NCI-H1105 treated with DMSO at 0.1 percent for 48 hours (cell line): ENCODE measurements around the gene SHROOM3.

Source experiments
- DNase-seq: peaks from one replicate; lab custom pipeline; 2025; lab: John Stamatoyannopoulos, UW

The SHROOM3 gene

GRCh38 chr4:76781698-76782595, 346.9 kb downstream of the SHROOM3 start:
- no peak for DNase-seq

- DNase-seq = no peak
Observed at GRCh38 chr4:76782837-76783236, 347.8 kb downstream of the SHROOM3 start.

- DNase-seq = no peak
Observed at GRCh38 chr4:76783836-76784235, 348.8 kb downstream of the SHROOM3 start.

- DNase-seq = no peak
Observed at GRCh38 chr4:76784237-76784636, 349.2 kb downstream of the SHROOM3 start.

GRCh38 chr4:76787898-76788297, 352.9 kb downstream of the SHROOM3 start:
- DNase-seq = no peak

- DNase-seq = no peak
Observed at GRCh38 chr4:76790377-76790776, 355.3 kb downstream of the SHROOM3 start.

GRCh38 chr4:76791479-76791878, 356.4 kb downstream of the SHROOM3 start:
- no peak for DNase-seq

GRCh38 chr4:76792418-76792817, 357.4 kb downstream of the SHROOM3 start:
- no peak for DNase-seq

GRCh38 chr4:76795243-76795642, 360.2 kb downstream of the SHROOM3 start:
- no peak for DNase-seq

- DNase-seq = no peak
Observed at GRCh38 chr4:76799140-76799539, 364.1 kb downstream of the SHROOM3 start.

- DNase-seq = no peak
Observed at GRCh38 chr4:76799718-76800117, 364.7 kb downstream of the SHROOM3 start.

GRCh38 chr4:76800902-76801301, 365.9 kb downstream of the SHROOM3 start:
- no peak for DNase-seq

GRCh38 chr4:76801621-76802235, 366.7 kb downstream of the SHROOM3 start:
- DNase-seq = no peak

- DNase-seq = no peak
Observed at GRCh38 chr4:76802236-76803021, 367.4 kb downstream of the SHROOM3 start.

- peak; percentile 24 for DNase-seq
Observed at GRCh38 chr4:76803522-76803921, 368.5 kb downstream of the SHROOM3 start.

GRCh38 chr4:76804096-76804495, 369.1 kb downstream of the SHROOM3 start:
- no peak for DNase-seq

GRCh38 chr4:76806346-76806745, 371.3 kb downstream of the SHROOM3 start:
- no peak for DNase-seq

GRCh38 chr4:76806757-76807156, 371.7 kb downstream of the SHROOM3 start:
- no peak for DNase-seq

GRCh38 chr4:76809594-76810305, 374.7 kb downstream of the SHROOM3 start:
- no peak for DNase-seq

GRCh38 chr4:76811604-76812412, 376.8 kb downstream of the SHROOM3 start:
- DNase-seq = no peak

- no peak for DNase-seq
Observed at GRCh38 chr4:76813070-76813469, 378.0 kb downstream of the SHROOM3 start.
